Posterior cingulate gyrus (tissue), 11 donors: Measurements from ENCODE around the gene GARIN5A.
"Not testable (repeated sequence)": the region's sequence is repeated elsewhere in the genome, so short reads cannot be mapped to it uniquely, and the experiment has no call there.

Source experiments
- DNase-seq, 10 donors: peaks; one replicate each; pipeline versions ENCODE4 v3.0.0 to v3.0.0-alpha.2; 2020 to 2021; ENCODE audit warnings: mixed read lengths in 3 of 10
- intact Hi-C: fragments of 100-400 bp; cut with DNase I; formaldehyde crosslinking; loops from one replicate; pipeline ENCODE4 v1.15.1; 2023

GARIN5A gene

DNA sequence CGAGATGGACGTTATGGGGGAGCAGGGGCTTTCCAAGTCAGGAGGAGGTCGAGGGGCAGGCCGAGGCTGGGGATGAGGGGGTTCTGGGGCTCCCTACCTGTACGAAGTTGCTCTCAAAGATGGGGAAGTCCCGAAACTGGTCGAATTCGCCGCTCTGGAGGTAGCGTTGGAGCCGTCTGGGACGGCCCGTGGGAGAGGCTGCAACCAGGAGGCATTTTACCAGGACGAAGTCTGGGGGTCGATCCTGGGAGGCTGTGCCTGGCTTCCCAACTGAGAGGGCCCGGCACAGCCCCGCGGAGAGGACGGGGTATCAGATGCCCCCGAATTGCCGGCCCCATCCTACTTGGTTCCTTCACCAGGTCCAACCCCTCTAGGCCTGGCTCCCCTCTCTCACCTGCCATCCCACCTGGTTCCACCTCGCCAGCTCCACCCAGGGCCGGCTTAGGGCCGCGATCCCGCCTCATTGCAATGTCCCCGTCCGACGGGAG, 868 bp downstream of the GARIN5A start:
- intact Hi-C loops, result loop anchor here (2.0 kb wide), 1 partner anchor 35 kb away; the partner anchor contains the start of gene JOSD2
- no peak for DNase-seq

DNA sequence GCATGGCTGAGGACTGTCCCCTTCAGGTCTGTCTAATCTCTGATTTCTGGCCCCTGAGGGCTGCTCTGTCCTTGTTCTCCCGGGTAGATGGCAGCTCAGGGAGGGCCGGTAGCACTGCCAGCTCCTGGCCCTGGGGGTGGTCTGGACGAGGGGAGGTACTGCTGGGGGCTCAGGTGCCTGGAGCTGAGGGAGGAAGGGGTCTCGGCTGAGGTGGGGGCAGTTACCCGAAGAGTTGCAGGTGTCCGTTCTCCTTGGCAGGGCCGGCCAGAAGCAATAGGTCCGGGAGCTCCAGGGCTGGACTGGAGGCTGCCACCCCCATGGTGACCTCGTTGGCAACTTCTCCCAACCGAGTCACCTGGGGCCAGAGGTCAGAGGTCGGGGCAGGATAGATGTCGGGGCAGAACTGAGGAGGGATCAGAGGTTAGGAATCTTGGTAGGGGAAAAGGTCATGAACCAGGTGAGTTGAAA, 1.5 kb downstream of the GARIN5A start:
- intact Hi-C loops, result no loop called here
- DNase-seq, result peak in 3 of 10 donors; percentile 52 to 82 (median 78)

DNA sequence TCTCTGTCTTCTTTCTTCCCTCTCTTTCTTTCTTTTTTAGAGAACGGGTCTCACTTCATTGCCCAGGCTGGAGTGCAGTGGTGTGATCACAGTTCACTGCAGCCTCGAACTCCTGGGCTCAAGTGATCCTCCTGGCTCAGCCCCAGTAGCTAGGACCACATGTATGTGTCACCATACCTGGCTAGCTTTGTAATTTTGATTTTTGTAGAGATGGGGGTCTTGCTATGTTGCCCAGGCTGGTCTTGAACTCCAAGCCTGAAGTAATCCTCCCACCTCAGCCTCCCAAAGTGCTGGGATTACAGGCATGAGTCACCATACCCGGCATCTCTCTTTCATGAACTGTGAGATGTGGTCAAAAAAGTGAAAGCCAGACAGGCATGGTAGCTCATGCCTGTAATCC, 3.3 kb downstream of the GARIN5A start:
- intact Hi-C loops, result not testable (repeated sequence)
- peak in 2 of 10 donors; percentile 9 to 17 for DNase-seq

DNA sequence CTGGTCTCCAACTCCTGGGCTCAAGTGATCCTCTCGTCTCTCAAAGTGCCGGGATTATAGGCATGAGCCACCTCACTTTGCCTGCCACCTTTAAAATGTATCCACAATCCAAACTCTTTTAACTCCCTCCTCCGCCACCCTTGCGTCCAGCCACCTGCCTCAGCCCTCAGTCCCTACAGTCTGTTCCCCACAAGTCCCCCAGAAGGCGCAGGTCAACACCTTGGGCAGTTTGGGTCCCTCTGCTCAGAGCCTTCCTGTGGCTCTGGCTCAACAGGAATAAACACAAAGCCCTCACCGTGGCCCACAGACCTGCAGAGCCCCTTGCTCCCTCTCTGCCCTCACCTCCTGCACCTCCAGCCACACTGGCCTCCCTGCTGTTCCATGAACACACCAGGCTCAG, 7.8 kb downstream of the GARIN5A start:
- DNase-seq, result peak in 2 of 10 donors; percentile 27 to 32
- intact Hi-C loops, result no loop called here

DNA sequence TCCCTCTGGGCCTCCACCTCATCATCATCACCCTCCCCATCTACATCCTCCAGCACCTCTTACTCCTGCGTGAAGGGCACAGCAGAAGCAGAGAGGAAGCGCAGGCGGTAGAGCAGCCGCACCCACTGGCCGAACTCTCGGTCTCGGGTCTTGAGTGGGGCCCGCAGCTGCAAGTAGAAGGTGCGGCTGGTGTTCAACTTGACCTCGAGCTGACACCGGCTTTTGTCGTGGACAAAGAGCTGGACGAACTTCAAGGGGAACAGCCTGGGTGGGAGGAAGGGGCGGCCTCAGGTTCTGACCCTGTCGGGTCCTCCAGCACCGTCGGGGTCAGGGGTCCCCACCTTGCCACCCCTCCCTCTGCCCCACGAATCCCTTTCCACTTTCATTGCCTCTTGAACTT, 9.1 kb downstream of the GARIN5A start:
- peak in 3 of 10 donors; percentile 32 to 59 (median 46) for DNase-seq
- intact Hi-C loops, result no loop called here

DNA sequence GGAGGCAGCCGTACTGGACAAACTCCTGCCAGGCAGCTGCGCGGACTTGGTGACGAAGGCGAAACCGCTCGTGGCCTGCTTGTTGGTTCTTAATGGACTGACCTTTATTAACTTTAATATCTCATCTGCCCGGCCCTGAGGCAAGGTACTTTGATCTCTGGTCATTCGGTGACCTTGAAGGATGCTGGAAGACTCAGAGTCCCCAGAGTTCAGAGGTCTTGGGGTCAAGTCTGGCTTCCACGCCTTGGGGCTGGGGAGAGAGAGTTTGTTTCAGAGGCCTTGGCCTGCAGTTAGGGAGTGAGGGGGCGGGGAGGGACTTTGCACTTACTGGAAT, 10.0 kb downstream of the GARIN5A start:
- peak in 1 of 10 donors; percentile 40 for DNase-seq
- intact Hi-C loops, result no loop called here

DNA sequence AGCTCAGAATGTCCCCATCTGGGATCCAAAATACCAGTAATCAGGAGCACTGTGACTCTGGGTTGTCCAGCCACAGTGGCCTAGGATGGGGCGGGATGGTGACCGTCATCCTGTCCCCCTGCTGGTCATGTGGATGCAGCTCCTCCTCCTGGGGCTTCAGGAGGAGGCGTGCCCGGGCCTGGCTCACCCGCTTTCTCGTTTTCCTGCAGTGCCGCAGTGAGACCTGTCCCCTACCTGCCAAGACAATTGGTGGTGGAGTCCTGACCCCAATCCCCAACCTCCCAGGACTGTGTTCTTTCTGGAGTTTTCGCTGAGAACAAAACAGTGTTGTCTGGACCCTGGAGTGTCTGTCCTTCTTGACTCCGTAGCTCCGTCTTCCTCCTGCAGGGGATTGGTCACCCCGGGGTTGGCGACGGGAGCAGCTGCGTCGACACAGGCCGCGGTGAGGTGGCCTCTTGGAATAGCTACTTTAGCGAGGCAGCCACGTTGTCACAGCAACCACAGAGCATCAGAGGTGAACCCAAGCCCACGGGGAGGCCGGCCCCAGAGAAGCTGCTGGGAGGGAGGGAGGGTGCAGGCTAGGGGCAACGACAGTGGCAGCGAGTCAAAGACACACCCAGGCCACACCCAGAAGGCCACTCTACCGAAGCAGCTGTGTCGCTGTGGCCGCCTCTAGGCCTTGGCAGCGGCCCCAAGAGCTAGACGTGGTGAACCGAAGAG, 10.5 kb downstream of the GARIN5A start:
- DNase-seq, result peak in 2 of 10 donors; percentile 46 to 78
- intact Hi-C loops, result no loop called here

DNA sequence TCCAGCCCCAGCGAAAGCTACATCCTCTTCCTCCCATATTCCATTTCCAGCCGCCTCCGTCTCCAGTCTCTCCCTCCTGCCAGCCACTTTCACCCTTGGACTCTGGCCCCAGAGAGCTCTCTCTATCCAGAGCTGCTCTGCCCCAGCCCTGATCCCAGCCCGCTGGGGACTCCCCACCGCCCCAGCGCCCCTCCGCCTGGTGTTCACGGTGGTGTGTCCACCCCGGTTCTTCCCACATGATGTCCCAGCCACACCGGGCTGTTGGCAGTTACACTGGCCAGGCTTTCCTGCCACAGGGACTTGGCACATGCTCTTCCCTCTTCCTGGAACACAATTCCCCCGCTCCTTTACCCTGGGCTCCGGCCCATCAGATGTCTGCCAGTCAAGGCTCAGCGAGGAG, 11.6 kb downstream of the GARIN5A start:
- DNase-seq, result peak in 2 of 10 donors; percentile 23 to 48
- intact Hi-C loops, result no loop called here

DNA sequence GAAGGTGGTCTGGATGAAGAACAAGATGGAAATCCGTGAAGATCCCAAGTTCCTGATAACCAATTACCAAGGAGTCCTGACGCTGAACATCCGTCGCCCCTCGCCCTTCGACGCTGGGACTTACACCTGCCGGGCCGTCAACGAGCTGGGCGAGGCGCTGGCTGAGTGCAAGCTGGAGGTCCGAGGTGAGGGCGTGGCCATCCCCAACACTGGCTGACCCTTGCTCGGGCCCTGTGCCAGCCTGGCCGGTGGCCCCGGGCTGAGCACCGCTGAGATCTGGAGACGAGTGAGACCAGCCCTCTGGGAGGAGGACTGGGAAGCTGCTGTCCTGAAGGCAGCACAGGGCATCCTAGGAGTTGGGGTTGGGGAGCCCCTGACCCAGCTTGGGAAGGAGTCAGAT, 12.3 kb downstream of the GARIN5A start:
- peak in 2 of 10 donors; percentile 47 to 66 for DNase-seq
- intact Hi-C loops, result no loop called here

DNA sequence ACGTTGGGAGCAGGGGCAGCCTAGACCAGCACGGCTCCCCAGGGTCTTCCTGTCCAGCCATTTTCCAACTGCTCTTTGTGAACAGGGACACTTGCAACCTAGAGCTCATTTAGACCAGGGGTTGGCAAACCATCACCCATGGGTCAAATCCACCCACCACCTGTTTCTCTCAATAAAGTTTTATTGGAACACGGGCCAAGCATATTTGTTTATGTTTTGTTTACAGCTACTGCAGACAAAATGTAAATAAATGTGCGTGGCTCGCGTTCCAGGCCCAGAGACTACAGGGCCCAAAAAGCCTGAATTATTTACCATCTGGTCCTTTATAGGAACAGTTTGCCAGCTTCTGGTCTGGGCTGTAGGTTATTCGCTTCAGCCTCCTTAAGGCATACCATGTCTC, 13.7 kb downstream of the GARIN5A start:
- intact Hi-C loops, result no loop called here
- peak in 1 of 10 donors; percentile 35 for DNase-seq

DNA sequence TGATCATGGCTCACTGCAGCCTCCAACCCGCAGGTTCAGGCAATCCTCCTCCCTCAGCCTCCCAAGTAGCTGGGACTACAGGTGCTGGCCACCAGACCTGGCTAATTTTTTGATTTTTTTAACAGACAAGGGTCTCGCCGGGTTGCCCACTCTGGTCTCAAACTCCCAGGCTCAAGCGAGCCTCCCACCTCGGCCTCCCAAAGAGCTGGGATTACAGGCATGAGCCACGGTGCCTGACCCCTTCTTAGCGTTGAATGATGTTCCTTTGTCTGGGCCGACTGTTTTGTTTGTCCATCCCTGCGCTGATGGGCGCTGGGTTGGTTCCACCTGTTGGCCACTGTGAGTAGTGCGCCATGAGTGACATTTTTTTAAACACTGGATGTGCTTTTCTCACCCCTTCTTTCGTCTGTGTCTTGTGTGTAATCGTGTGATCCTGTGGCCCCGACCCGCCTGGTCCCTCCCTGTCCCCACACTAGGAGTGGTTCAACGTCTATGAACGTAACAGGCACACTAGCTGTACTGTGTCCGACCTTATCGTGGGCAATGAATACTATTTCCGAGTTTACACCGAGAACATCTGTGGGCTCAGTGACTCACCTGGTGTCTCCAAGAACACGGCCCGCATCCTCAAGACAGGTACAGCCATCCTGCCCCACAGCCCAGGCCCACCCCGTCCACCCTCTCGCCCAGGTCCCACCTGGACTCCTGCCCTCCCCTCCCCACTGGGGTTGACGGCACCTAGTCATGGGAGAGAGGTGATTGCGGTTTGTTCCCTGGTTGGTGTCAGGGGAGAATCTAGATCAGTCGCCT, 15.4 kb downstream of the GARIN5A start:
- DNase-seq, result peak in 9 of 10 donors; percentile 43 to 93 (median 58)
- intact Hi-C loops, result loop anchor here (1.0 kb wide), 1 partner anchor 93 kb away; no protein-coding TSS in a partner anchor

DNA sequence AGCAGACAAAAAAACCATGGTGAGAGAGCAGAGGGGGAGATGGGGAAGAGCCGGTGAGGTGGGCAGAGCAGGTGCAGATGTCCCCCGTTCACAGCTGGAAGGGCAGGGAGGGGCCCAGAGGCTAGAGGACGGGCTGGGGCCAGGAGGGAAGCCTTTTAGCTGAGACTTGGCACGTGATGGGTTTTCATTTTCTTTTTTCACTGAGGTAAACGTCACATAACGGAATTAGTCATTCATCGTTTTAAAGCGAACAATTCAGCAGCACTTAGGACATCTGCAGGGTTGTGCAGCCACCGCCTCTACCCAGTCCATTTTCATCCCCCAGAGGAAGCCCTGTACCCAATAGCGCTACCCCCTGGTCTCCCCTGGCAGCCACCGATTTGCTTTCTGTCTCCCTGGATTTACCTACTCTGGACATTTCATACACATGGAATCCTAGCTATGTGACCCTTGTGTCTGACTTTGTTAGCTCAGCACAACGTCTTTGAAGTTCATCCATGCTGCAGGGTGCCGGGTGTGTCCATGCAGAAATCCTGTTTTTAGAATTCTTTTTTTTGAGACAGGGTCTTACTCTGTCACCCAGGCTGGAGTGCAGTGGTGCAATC, 16.4 kb downstream of the GARIN5A start:
- DNase-seq, result peak in 1 of 10 donors; percentile 11
- intact Hi-C loops, result no loop called here

DNA sequence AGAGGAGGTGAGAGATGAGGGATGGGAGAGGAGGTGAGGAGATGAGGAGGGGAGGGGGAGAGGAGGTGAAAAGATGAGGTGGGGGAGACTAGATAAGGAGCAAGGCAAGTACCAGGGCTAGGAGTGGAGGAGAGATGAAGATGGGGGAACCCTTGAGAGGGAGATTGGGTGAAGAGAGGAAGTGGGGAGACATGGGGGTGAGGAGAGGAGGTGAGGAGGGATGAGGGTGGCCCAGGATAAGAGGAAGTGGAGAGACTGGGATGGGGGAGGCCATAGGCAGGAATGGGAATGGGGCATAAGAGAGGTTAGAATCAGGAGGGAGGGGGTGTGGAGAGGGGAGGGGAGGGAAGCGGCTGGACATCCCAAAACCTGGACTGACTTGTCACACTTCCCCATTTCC, 17.0 kb downstream of the GARIN5A start:
- DNase-seq, result no peak
- intact Hi-C loops, result no loop called here

DNA sequence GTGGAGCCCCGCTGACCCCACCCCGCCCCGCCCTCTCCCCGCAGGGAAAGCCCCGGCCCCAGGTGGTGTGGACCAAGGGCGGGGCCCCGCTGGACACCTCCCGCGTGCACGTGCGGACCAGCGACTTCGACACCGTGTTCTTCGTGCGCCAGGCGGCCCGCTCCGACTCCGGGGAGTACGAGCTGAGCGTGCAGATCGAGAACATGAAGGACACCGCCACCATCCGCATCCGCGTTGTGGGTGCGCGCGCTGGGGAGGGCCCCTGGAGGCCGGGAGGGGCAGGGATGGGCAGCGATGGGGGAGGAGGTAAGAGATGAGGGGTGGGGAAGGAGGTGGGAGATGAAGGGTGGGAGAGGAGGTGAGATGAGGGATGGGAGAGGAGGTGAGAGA, 17.6 kb downstream of the GARIN5A start:
- peak in 2 of 10 donors; percentile 66 to 76 for DNase-seq
- intact Hi-C loops, result no loop called here

DNA sequence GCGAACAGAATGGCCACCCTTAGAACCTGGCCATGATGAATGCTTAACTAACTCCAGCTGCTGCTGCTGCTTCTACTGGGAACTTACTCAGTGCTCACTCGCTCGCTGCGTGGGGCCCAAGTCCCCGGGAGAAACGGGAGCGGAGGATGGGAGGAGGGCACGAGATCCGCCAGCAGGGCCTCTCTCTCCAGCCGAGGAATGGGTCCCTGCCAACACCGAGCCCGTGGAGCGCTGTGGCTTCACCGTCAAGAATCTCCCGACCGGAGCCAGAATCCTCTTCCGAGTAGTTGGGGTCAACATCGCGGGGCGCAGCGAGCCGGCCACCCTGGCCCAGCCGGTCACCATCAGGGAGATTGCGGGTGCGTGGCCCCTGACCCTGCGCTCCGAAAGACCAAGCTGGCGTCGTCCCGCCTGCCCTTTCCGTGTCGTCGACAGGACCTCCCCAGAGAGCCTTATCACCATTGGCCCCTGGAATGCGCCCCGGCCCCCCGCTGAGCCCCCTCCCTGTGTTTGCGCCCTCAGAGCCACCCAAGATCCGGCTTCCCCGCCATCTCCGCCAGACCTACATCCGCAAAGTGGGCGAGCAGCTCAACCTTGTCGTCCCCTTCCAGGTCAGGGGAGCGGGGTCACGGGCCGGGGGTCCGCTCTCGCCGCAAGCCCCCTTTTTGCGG, 18.1 kb downstream of the GARIN5A start:
- intact Hi-C loops, result no loop called here
- peak in 2 of 10 donors; percentile 69 to 70 for DNase-seq

DNA sequence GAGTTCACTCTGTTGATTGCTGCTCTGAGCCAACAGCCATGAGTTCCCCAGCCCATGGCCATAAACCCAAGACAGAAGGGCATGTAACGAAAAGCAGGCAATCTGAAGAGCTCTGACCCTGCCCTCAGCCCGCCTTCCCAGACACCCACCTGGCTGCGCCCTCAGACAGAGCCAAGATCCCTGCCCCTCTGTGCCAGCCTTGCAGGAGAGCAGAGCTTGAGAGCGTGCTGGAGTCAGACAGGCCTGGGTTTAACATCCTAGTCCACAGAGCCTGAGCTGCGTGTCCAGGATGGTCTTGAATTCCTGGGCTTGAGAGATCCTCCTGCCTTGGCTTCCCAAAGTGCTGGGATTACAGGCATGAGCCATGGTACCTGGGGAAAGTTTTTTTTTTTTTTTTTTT, 19.3 kb downstream of the GARIN5A start:
- intact Hi-C loops, result no loop called here
- peak in 2 of 10 donors; percentile 53 to 57 for DNase-seq

DNA sequence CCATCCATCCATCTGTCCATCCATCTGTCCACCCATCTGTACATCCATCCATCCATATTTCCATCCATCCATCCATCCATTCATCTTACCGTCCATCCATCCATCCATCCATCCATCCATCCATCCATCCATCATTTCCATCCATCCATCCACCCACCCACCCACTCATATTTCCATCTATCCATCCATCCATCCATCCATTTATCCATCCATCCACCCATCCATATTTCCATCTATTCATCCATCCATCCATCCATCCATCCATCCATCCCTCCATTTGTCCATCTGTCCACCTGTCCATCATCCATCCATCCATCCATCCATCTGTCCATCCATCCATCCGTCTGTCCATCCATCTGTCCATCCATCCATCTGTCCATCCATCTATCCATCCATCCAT, 20.7 kb downstream of the GARIN5A start:
- no peak for DNase-seq
- intact Hi-C loops, result no loop called here

DNA sequence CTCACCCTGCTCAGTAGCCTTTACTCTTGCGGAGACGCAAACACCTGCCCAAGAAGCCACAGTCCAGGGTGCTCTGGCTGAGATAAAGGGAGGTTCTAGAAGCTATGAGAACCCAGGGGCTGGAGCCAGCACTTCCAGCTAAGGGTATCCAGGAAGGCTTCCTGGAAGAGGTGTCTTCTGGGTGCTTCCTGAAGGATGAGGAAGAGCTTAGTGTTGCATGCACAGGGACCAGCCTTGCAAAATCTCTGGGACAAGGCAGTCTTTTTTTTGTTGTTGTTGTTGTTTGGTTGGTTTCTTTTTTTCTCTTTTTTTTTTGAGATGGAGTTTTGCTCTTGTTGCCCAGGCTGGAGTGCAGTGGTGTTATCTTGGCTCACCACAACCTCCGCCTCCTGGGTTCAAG, 23.4 kb downstream of the GARIN5A start:
- intact Hi-C loops, result no loop called here

DNA sequence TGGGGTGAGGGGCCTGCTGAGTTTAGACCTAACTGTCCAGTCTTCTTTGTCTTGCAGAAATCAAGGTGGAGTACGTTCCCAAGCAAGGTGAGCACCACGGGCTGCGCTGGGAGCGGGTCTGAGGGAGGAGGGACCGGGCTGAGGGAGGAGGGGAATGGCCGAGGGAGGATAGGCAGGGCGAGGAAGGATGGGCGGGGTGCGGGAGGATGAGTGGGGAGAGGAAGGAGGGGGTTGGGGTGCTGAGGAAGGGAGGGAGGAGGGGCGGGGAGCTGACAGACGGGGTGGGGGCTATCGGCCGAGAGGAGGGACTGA, 25.5 kb downstream of the GARIN5A start:
- DNase-seq, result peak in 2 of 10 donors; percentile 37 to 72
- intact Hi-C loops, result no loop called here

More for the DNA sequence above, 23.4 kb downstream of the GARIN5A start:
- no peak for DNase-seq

DNA sequence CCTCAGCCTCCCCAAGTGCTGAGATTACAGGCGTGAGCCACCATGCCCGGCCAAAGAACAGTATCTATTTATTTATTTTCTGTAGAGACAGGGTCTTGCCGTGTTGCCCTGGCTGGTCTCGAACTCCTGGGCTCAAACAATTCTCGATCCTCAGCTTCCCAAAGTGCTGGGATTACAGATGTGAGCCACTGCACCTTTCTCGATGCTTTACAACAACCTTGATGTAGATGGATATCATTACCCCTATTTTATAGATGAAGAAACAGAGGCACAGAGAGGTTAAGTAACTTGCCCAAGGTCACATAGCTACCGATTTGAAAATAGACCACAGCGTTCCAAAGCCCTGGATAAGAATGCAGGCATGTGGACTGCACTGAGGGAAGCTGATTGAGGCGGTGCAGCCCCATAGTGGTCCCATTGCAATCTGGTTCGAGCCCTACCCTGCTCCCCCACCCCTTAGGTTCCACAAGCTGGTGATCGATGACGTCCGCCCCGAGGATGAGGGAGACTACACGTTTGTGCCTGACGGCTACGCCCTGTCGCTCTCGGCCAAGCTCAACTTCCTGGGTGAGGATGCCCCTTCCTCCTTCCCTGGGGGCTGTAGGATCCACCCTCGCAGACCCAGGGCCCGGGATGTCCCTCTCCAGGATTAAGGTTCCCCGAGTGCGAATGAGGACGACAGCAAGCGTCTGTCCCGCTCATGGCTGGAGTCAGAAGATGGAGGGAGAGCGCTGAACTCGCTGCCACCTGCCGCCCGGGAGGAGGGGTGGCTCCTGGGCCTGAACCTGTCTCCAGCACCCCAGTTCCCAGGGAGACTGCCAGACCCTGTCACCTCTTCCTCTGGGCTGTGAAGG, 26.1 kb downstream of the GARIN5A start:
- peak in 2 of 10 donors; percentile 45 to 55 for DNase-seq
- intact Hi-C loops, result no loop called here
